Measurements from ENCODE around the gene TNC. TPM values are rescaled to one million over a fixed set of nuclear protein-coding genes. Genes with fewer than 3 reads are reported as not detected.

Gene TNC
- total and polyA plus RNA-seq, 2 donors (not counting 1 experiment from before 2014, with no cell fraction given): not detected

DNA sequence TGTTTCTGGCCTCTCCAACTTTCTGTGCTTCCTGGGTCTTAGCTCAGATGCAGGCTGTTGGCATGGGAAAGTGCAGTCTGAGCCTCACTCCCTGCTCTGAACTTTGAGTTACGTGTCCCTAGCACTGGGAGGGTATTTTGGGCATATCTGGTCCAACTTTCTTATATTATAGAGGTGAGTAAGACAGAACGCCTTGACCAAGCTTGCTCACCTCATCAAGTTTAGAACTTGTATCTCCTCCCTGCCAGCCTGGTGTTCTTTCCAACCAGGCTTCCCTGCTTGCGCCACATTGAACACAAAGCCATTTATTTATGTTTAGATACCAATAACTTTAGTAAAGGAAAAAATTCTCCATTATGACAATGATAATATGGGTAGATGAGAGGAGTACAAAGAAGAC lies 33.2 kb downstream of the TNC start:
- H2AFZ ChIP-seq (ENCODE audit: insufficient read depth, low read depth, low read length, poor library complexity, severe bottlenecking): no peak overlapping the region
- ChIA-PET CTCF (no interaction called here), POLR2A (no interaction called here)
- no peaks in the 10 kb centered on the region for H3K9me3 ChIP-seq (ENCODE audit: control extremely low read depth in 1 of 3, control insufficient read depth in 2 of 3, insufficient read depth in 1 of 3, low read length in 2 of 3)
- no peak overlapping the region for H3K4me3 ChIP-seq (ENCODE audit: control extremely low read depth in 1 of 5, extremely low read depth in 1 of 5, insufficient read depth in 1 of 5, low read depth in 2 of 5, low read length in 4 of 5)
- Mint-ChIP-seq H3K27ac (no peak overlapping the region), H3K9me3 (ENCODE audit: insufficient read depth) (no peaks in the 10 kb centered on the region), H3K4me3 (no peak overlapping the region), H3K27me3 (peaks cover 5% of the 10 kb centered on the region), H3K4me1 (no peaks in the 10 kb centered on the region)
- DNase-seq (no peak), ATAC-seq (ENCODE audit: low read depth) (no peak)
- H3K4me2 ChIP-seq (replicated peaks; ENCODE audit: low read depth, low read length, poor library complexity, severe bottlenecking): no peak overlapping the region
- H3K4me1 ChIP-seq (ENCODE audit: control insufficient read depth in 2 of 2, insufficient read depth in 2 of 2, low read length in 2 of 2): no peaks in the 10 kb centered on the region
- H4K20me1 ChIP-seq (ENCODE audit: control insufficient read depth, insufficient read depth, low read length, poor library complexity, severe bottlenecking): no peaks in the 10 kb centered on the region
- H3K36me3 ChIP-seq (replicated peaks in 1 of 2; ENCODE audit: control extremely low read depth in 1 of 2, control insufficient read depth in 1 of 2, extremely low read depth in 1 of 2, insufficient read depth in 2 of 2, low read length in 1 of 2): no peaks in the 10 kb centered on the region
- no peak overlapping the region for H3K27ac ChIP-seq (ENCODE audit: low read length in 2 of 2)
- no peaks in the 10 kb centered on the region for H3K79me2 ChIP-seq (ENCODE audit: control insufficient read depth, insufficient read depth, low read length)
- intact Hi-C loops (cut with micrococcal nuclease): no loop called here
- no peak for TF ChIP-seq EZH2 (IDR thresholded peaks at IDR 0.05; ENCODE audit: borderline replicate concordance, insufficient read depth, low read depth, low read length, poor library complexity, severe bottlenecking)
- TF ChIP-seq, protein P1, sequence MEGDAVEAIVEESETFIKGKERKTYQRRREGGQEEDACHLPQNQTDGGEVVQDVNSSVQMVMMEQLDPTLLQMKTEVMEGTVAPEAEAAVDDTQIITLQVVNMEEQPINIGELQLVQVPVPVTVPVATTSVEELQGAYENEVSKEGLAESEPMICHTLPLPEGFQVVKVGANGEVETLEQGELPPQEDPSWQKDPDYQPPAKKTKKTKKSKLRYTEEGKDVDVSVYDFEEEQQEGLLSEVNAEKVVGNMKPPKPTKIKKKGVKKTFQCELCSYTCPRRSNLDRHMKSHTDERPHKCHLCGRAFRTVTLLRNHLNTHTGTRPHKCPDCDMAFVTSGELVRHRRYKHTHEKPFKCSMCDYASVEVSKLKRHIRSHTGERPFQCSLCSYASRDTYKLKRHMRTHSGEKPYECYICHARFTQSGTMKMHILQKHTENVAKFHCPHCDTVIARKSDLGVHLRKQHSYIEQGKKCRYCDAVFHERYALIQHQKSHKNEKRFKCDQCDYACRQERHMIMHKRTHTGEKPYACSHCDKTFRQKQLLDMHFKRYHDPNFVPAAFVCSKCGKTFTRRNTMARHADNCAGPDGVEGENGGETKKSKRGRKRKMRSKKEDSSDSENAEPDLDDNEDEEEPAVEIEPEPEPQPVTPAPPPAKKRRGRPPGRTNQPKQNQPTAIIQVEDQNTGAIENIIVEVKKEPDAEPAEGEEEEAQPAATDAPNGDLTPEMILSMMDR (IDR thresholded peaks at IDR 0.05): no peak
- H3K27me3 ChIP-seq (replicated peaks in 1 of 4; ENCODE audit: control extremely low read depth in 1 of 4, control insufficient read depth in 3 of 4, insufficient read depth in 4 of 4, low read length in 3 of 4): no peaks in the 10 kb centered on the region
- H3K9ac ChIP-seq (ENCODE audit: low read length): no peak overlapping the region
- WGBS (ENCODE audit: insufficient coverage): no CpG with 5 or more reads among the region's 3 CpGs

DNA sequence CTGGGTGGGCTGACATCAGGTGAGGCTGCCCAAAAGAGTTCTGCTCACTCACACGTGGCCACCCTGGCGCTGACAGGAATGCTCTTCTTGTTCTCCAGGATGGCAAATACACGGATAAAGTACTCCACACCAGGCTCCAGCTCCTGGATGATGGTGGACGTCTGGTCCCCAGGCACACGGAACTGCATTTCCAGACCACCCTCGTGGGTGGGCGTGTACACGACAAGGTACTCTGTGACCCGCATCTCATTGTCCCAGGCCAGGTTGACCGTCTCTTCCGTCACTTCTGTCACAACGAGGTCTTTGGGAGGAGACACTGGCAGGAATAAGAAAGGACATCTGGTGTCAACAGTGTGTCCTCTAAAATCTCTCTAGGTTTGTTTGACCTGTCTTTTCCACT lies 33.8 kb downstream of the TNC start:
- Mint-ChIP-seq H3K4me3 (no peak overlapping the region), H3K9me3 (ENCODE audit: insufficient read depth) (no peaks in the 10 kb centered on the region), H3K4me1 (no peaks in the 10 kb centered on the region), H3K27ac (no peak overlapping the region), H3K27me3 (peaks cover 3% of the 10 kb centered on the region)
- Histone ChIP-seq H2AFZ (ENCODE audit: insufficient read depth, low read depth, low read length, poor library complexity, severe bottlenecking) (no peak overlapping the region), H3K27me3 (replicated peaks in 1 of 4; ENCODE audit: control extremely low read depth in 1 of 4, control insufficient read depth in 3 of 4, insufficient read depth in 4 of 4, low read length in 3 of 4) (no peaks in the 10 kb centered on the region), H3K27ac (ENCODE audit: low read length in 2 of 2) (no peak overlapping the region), H3K4me1 (ENCODE audit: control insufficient read depth in 2 of 2, insufficient read depth in 2 of 2, low read length in 2 of 2) (no peaks in the 10 kb centered on the region), H3K36me3 (replicated peaks in 1 of 2; ENCODE audit: control extremely low read depth in 1 of 2, control insufficient read depth in 1 of 2, extremely low read depth in 1 of 2, insufficient read depth in 2 of 2, low read length in 1 of 2) (no peaks in the 10 kb centered on the region), H3K9ac (ENCODE audit: low read length) (no peak overlapping the region), H4K20me1 (ENCODE audit: control insufficient read depth, insufficient read depth, low read length, poor library complexity, severe bottlenecking) (no peaks in the 10 kb centered on the region), H3K9me3 (ENCODE audit: control extremely low read depth in 1 of 3, control insufficient read depth in 2 of 3, insufficient read depth in 1 of 3, low read length in 2 of 3) (no peaks in the 10 kb centered on the region), H3K79me2 (ENCODE audit: control insufficient read depth, insufficient read depth, low read length) (no peaks in the 10 kb centered on the region), H3K4me3 (ENCODE audit: control extremely low read depth in 1 of 5, extremely low read depth in 1 of 5, insufficient read depth in 1 of 5, low read depth in 2 of 5, low read length in 4 of 5) (no peak overlapping the region), H3K4me2 (replicated peaks; ENCODE audit: low read depth, low read length, poor library complexity, severe bottlenecking) (no peak overlapping the region)
- intact Hi-C loops (cut with micrococcal nuclease): no loop called here
- ATAC-seq (ENCODE audit: low read depth) (no peak), DNase-seq (no peak)
- POLR2A ChIA-PET: no interaction called here
- CTCF ChIA-PET: no interaction called here
- TF ChIP-seq, protein P1 (IDR thresholded peaks at IDR 0.05): no peak
- TF ChIP-seq EZH2 (IDR thresholded peaks at IDR 0.05; ENCODE audit: borderline replicate concordance, insufficient read depth, low read depth, low read length, poor library complexity, severe bottlenecking): no peak
- WGBS (ENCODE audit: insufficient coverage): 92% methylated on average over 12 of the region's 12 CpGs

Measured in B cell (primary cell).